NCI-H446 treated with DMSO at 0.1 percent for 48 hours (cell line): Measurements from ENCODE around the gene XPO6.
"Not testable (repeated sequence)": the region's sequence is repeated elsewhere in the genome, so short reads cannot be mapped to it uniquely, and the experiment has no call there.

Experiments
- DNase-seq: peaks from one replicate; lab custom pipeline; 2025; lab: John Stamatoyannopoulos, UW

Gene XPO6

DNA sequence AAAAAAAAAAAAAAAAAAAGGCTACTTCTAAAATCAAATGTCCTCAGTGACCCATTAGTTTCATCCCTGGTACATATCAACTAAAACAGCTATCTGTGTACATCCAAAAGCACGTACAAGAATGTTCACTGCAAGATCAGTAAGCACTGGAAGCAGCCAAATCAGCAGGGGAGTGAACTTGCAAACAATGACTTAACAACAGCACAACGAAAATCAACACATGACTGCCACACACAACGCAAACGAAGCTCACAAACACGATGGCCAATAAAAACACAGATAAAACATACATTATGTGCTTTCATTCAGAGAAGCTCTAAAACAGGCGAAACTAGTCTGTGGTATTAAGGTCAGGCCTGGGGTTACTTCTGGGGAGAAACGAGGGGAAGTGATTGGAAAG, 60.6 kb downstream of the XPO6 start:
- DNase-seq = no peak

DNA sequence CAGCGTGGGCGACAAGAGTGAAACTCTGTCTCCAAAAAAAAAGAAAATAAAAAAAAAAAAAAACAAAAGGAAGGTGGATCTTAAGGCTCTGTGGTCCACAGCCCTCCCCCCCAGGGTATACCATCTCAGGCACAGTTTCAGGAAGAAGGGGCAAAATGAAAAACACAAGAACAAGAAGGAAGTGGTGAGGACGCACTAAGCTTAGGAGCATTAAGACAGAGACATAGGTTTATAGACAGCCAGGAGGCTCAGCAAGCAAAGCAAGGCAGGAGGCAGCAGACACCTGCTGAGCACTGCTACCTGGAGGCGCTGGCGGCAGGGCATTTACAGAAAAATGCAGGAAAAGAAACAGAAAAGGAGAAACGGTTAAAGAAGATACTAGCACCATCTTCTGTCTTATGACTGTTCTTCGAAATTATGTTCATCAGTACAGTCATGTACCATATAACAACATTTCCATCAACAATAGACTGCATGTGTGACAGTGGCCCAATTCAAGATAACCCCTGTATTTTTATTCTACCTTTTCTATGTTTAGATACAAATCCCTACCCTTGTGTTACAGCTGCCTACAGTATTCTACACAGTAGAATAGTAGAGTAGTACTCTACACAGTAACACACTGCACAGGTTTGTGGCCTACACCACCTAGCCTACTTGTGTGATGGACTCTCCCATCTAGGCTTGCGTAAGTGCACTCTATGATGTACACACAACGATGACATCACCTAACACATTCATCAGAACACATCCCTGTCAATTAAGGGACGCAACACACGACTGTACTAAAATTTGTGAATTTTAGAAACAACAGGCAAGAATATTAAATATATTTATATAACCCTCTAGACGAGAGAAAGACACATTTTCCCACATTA, 62.5 kb downstream of the XPO6 start:
- DNase-seq = no peak

DNA sequence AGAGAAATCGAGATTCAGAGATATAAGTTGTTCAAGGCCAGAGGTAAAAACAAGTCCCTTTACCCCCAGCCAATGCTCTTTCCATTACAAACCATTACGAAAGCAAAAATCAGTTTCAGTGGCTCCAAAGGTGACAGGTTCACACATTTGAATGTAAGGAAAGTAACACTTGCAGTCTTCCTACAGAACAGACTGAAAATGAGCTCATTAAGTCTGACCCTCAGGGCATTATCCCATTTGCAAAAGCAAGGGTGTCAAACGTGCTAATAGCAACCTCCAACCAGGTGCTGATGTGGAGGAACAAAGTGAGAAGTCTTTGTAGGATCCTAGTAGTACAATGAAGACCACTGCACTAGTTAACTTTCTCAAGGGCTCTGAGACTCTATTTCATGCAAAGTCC, 65.2 kb downstream of the XPO6 start:
- DNase-seq = no peak

DNA sequence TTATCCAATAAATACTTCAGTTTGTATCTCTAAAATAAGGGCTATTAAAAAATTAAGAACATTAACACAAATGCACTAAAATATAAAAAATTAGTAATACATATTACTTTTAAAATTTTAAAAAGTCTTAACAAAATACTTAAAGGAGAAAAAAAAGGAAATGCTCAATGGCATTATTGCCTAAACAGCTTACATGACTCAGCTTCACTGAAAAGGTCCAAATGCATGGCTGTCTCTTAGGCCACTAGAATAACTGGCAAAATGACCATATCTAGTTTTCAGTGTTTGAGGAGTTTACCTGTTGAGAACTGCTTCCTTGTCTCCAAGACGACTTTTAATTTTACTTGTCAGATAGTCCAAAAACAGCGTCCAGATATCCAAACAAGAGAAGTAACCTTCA, 66.0 kb downstream of the XPO6 start:
- DNase-seq = no peak

- no peak for DNase-seq
Observed at GRCh38 chr16:28140788-28141618, 70.8 kb downstream of the XPO6 start.

DNA sequence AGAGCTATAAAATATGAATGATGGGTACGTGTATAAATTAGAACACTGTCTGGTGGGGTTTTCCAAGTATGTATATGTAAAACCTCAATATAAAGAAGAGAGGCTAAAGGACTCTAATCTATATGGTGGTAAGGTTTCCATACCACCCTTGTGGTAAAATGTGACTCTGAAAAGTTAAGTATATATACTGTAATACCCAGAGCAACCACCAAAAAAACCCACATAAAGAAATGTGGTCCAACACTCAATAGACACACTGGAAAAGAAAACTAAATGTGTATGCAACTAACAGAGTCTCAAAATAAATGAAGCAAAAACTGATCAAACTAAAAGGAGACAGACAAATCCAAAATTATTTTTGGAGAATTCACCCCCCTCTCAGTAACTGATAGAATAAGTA, 72.2 kb downstream of the XPO6 start:
- DNase-seq = no peak

DNA sequence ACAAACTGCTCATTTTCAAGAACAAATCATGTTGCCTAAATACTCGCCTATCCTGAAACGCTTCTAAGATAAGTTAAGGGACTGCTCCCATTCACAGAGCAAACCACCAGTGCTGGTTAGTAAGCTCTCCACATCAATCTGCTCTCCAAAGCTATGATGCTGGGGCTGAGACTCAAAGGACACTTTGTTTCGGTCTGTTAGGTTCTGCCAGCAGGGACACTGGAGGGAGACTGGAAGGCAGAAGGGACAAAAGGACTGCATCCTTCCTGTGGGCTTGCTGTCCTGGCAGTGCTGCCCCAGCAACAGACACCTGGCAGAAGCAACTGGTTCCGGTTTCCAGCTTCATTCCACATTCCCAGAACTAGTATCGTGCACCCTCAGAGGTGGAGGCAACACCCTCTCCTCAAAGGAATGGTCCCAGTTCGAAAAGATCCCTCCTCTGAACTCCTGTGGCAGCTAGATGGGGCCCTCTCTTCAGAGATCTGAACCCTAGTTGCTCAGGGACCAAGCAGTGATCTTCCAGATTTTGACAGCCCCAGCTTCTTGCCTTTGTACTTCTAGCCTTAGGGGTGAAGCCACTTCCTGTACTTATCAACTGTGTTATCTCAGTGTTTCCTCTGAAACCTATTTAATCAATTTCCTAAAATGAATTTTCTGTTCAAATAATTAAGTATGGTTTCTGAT, 74.9 kb downstream of the XPO6 start:
- DNase-seq = no peak

DNA sequence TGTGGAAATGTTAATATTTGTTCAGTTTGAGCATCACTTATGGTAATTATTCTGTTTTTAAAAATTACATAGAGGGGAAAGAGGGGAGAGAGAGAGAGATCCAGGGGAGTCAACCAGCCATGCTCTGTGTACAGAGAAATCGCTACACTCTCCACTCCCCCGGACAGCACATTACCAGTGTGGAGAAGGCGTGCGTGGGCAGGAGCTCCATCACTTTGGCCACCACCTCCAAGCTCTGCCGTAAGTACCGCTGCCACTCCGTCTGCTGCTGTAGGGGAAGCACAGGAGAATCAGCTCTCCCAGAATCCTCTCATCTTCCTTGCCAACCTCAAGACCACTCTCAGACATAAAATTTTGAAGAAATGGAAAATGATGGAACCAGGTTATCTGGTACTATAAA, 78.1 kb downstream of the XPO6 start:
- DNase-seq = no peak

DNA sequence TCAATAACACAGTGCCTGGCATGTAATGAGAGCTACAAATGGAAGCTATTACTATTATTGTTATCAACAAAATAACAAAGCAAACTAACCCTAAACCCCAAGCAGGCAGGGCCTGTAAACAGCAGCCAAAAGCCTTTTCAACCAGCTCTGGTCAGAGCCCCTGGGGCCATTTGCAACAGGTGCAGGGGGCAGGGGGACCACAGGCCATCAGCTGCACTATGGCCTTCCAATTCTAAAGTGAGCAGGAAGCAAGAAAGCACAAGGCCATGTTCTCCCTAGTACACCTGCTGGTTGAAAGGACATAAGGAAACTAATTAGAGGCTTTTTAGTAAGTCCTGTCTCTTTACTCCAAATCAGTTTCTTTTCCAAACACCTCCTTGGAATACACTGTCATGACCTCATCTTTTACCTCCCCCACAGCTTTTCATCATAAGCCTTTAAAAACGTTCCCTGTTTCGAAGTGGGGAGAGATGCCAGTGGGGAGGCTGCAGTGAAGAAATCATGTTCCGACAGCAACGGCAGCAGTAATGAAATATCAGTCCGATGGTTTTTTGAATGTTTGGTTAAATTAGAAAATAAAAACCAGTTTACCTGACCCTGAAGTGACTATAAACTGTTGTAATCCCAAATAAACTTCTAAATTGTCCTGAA, 79.9 kb downstream of the XPO6 start:
- DNase-seq = no peak

DNA sequence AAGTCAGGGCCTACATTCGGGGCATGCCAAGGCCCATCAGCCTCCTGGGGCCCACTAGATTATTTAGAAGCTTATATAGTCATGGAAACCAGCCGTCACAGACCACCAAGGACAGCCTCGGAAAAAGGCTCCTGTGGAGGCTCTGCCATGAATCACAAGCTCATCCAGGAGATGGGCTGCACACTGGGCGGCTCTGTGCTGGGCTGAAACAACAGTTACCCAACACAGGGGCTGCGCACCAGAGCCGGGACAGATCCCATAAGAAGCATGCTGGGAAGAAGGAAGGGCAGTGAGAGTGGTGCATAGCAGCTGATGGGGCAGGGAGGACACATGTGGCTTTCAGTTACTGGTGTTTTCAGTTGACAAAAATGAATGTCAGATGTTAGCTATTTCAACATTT, 80.6 kb downstream of the XPO6 start:
- DNase-seq = no peak

DNA sequence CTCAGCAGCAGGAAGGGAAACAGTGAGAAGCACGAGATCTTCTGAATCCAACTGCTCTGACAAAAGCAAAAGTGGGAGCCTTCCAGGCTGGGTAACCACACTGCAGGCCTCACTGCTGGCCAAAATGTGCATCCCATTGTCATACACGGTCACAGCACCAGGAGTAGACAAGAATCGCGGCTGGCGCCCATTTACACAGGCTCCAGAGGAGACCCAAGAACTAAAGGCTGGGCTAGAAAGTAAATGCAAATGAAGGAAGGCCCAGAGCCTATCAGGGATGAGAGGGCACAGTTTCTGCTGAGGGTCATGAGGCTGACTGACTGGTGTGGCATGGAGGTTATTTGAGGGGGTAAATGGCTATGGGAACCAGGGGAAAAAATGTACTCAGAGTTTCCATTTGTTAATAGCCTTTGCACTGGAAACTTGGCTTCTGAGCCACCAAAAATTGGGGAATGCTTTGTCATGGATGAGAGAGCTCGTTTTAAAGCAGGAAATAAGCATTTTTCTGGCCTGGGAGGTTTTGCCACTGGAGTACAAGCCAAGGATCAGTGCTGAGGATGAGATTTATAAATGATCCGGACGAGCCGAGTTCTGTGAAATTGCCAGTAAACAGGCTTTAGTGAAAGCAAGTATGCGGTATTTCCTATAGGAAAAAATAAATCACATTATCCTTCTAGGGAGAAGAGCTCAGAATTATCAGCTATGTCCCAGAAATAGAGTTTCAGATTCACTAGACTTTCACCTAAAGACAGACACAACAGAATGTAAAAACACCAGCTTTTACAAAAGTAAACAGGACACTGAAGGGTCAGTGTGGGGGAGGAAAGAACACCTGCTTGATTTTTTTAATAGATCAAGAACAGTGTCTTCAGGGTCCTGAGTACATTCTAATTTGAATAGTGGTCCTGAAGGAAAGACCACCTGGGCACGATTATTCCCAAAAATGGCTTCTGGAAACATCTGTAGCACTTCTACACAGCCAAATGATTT, 81.4 kb downstream of the XPO6 start:
- DNase-seq = no peak

GRCh38 chr16:28126684-28127620, 84.8 kb downstream of the XPO6 start:
- DNase-seq = no peak

GRCh38 chr16:28125592-28125991, 86.2 kb downstream of the XPO6 start:
- no peak for DNase-seq

GRCh38 chr16:28121527-28121926, 90.2 kb downstream of the XPO6 start:
- no peak for DNase-seq

GRCh38 chr16:28120754-28121153, 91.0 kb downstream of the XPO6 start:
- no peak for DNase-seq

DNA sequence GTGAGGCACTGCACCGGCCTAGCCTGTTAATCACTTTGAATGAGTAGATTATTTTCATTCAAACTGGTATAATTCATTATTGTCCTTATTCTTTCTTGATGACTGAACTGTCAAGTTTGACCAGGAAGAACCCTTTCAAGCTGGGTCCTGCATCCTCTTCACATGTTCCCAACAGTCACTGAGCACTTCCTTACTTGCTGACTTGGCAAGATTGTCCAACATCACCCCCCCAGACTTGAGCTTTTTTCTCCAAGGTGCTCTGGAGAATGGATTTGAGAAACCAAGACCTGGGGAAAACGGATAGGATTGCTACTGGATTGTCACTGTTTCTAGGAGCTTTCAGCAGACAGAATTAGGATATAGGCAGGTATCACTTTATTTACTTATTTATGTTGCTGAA, 93.1 kb downstream of the XPO6 start:
- no peak for DNase-seq

- no peak for DNase-seq
Observed at GRCh38 chr16:28117168-28117565, 94.6 kb downstream of the XPO6 start.

DNA sequence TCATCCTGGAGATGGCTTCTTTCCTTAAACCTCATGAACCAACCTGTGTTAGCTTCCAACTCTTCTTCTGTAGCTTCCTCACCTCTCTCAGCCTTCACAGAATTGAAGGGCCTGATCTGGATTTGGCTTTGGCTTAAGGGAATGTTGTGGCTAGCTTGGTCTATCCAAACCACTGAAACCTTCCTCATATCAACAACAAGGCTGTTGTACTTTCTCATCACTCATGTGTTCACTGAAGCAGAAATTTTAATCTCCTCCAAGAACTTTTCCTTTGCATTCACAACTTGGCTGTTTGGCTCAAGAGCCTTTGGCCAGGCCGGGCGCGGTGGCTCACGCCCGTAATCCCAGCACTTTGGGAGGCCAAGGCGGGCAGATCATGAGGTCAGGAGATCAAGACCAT, 95.9 kb downstream of the XPO6 start:
- not testable (repeated sequence) for DNase-seq

DNA sequence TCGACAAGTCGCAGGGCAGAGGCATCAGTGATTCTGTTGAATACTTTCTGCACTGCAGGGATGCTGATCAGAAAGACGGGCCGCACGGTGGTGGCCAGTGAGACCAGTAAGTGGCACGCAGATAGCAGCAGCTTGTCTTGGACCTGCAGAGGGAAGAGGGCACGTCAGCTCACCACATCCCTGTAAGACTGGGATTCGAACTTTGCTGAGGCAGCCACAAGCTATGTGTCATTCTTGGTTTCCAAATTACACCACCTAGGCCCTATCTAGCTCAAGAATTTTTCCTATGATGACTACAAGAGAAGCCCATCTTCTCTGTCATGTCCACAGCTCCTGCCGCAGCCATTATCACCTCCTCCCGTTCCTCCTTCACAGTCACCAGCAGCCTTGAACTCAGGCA, 98.9 kb downstream of the XPO6 start:
- no peak for DNase-seq

DNA sequence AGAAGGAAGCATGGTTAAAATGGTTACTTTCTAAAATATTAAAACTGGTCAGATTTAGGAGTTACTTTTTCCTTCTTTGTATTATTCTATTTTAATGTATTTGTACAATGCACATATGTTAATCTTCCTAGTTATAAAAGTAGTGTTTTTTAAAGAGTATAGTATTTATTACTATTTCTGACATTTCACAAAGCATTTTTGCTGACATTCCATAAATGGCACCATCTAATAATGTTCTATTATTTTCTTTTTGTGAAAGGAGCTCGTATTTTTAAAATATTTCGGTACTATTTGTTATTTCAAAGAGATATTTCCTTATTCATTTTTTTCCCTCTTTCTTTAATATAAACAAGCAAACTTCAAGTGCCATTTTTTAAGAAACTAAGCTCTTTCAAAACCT, 100.8 kb downstream of the XPO6 start:
- no peak for DNase-seq
